ENCODE results near the gene ELF4. TPM values are rescaled to one million over a fixed set of nuclear protein-coding genes. Genes with fewer than 3 reads are reported as not detected.

Gene ELF4
- total RNA-seq, 1 experiment from 2014 or later: 0.81 TPM

DNA sequence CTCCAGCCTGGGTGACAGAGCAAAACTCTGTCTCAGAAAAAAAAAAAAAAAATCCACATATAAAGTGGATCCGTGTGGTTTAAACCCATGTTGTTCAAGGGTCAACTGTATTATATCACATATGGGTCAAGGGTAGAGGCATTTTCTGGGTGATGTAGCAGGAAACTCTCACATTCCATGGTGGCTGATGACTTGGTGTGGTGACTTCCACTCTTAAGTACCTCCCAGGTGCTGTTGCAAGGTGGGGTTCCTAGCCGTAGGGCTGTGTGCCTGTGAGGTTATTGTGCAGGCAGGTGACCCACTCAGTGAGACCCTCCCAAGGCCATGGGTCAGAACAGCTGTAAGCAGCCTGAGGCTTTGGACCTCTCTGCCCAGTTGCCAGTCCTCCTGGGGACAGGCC is 17.0 kb downstream of the ELF4 start:
- Histone ChIP-seq H2BK15ac (ENCODE audit: low read depth, low read length) (no peak overlapping the region), H3K56ac (ENCODE audit: insufficient read length, low read depth, low read length) (no peak overlapping the region), H2BK12ac (ENCODE audit: insufficient read length, low read depth, low read length) (no peak overlapping the region), H3K4me2 (ENCODE audit: insufficient read depth, insufficient read length, low read length) (no peak overlapping the region), H3K23me2 (ENCODE audit: insufficient read length, low read depth, low read length, poor library complexity, severe bottlenecking) (no peaks in the 10 kb centered on the region), H2AK5ac (ENCODE audit: insufficient read length, low read length) (no peak overlapping the region), H3K27me3 (ENCODE audit: insufficient read depth, low read length) (no peaks in the 10 kb centered on the region), H3K79me2 (ENCODE audit: insufficient read depth, low read length) (no peaks in the 10 kb centered on the region), H2BK5ac (ENCODE audit: insufficient read length, low read length) (no peak overlapping the region), H2BK20ac (ENCODE audit: low read depth, low read length, poor library complexity, severe bottlenecking) (no peak overlapping the region), H3K9me3 (ENCODE audit: control insufficient read depth, low read depth, low read length) (peaks cover 9% of the 10 kb centered on the region), H3K9ac (ENCODE audit: extremely low read depth, insufficient read length, low read length) (no peak overlapping the region), H3K4me1 (ENCODE audit: insufficient read depth, low read length) (no peaks in the 10 kb centered on the region), H3T11ph (ENCODE audit: low read length) (no peak overlapping the region), H3K14ac (ENCODE audit: insufficient read depth, low read length) (no peak overlapping the region), H4K20me1 (ENCODE audit: control insufficient read depth, insufficient read depth, insufficient read length) (no peaks in the 10 kb centered on the region), H4K91ac (ENCODE audit: insufficient read length, low read depth, low read length) (no peak overlapping the region), H4K5ac (ENCODE audit: insufficient read length, low read depth, low read length) (no peak overlapping the region), H3K4ac (ENCODE audit: low read depth, low read length) (no peak overlapping the region), H2BK120ac (ENCODE audit: low read depth, low read length, poor library complexity, severe bottlenecking) (no peak overlapping the region), H3K23ac (ENCODE audit: insufficient read length, low read depth, low read length) (no peak overlapping the region), H3K18ac (ENCODE audit: insufficient read length, low read depth, low read length) (no peak overlapping the region), H3K79me1 (ENCODE audit: insufficient read depth, low read depth, low read length, poor library complexity, severe bottlenecking) (no peaks in the 10 kb centered on the region), H4K8ac (replicated peaks; ENCODE audit: insufficient read length, low read depth, low read length) (no peak overlapping the region), H3K27ac (ENCODE audit: insufficient read length, low read depth, low read length) (no peak overlapping the region), H2AFZ (ENCODE audit: low read length) (no peak overlapping the region)
- TF ChIP-seq, protein P1, sequence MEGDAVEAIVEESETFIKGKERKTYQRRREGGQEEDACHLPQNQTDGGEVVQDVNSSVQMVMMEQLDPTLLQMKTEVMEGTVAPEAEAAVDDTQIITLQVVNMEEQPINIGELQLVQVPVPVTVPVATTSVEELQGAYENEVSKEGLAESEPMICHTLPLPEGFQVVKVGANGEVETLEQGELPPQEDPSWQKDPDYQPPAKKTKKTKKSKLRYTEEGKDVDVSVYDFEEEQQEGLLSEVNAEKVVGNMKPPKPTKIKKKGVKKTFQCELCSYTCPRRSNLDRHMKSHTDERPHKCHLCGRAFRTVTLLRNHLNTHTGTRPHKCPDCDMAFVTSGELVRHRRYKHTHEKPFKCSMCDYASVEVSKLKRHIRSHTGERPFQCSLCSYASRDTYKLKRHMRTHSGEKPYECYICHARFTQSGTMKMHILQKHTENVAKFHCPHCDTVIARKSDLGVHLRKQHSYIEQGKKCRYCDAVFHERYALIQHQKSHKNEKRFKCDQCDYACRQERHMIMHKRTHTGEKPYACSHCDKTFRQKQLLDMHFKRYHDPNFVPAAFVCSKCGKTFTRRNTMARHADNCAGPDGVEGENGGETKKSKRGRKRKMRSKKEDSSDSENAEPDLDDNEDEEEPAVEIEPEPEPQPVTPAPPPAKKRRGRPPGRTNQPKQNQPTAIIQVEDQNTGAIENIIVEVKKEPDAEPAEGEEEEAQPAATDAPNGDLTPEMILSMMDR (conservative IDR thresholded peaks at IDR 0.05): no peak
- no peak for DNase-seq
- Mint-ChIP-seq H3K36me3 (ENCODE audit: insufficient read depth in 1 of 3, low read depth in 3 of 3) (peaks cover 0 to 4% (median 0%) of the 10 kb centered on the region in 3 experiments; a peak in 2 of 7 replicates), H3K27ac (no peak overlapping the region; a peak in 1 of 7 replicates), H3K4me3 (no peak overlapping the region), H3K4me1 (peaks cover 4 to 6% of the 10 kb centered on the region in 2 experiments), H3K9me3 (peaks cover 0 to 66% of the 10 kb centered on the region in 2 experiments; a peak in 4 of 5 replicates), H3K27me3 (ENCODE audit: low read depth) (peaks cover 3% of the 10 kb centered on the region)
- WGBS (ENCODE audit: extremely low coverage, insufficient read length, low lambda C conversion rate): no CpG with 5 or more reads among the region's 2 CpGs

Data from H9 (cell line).